ENCODE measurements around the gene TMEM115. TPM values are rescaled to one million over a fixed set of nuclear protein-coding genes. Genes with fewer than 3 reads are reported as not detected.
A peak's percentile ranks its signal among the peaks of the same experiment; 100 is the strongest.

Gene TMEM115
- total RNA-seq, 1 donor from 2014 or later: 40.1 TPM

DNA sequence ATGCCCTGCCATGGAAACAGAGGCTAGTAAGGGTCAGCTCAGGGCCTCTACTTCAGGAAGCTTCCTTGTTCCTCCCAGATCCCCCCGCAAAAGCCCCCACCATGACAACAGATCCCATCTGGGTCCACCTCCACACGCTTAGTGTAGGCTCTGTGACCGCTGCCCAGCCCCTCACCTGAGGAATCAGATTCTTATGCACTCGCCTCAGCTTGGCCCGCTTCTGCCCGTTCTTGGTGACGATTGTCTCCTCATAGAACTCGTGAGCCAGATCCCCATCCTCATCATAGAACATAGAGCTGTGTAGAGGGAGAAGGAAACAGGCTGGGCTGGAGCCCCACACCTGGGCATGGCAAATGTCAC is 33.2 kb downstream of the TMEM115 start:
- intact Hi-C loops (cut with DNase I): no loop called here
- TF ChIP-seq, protein P1, sequence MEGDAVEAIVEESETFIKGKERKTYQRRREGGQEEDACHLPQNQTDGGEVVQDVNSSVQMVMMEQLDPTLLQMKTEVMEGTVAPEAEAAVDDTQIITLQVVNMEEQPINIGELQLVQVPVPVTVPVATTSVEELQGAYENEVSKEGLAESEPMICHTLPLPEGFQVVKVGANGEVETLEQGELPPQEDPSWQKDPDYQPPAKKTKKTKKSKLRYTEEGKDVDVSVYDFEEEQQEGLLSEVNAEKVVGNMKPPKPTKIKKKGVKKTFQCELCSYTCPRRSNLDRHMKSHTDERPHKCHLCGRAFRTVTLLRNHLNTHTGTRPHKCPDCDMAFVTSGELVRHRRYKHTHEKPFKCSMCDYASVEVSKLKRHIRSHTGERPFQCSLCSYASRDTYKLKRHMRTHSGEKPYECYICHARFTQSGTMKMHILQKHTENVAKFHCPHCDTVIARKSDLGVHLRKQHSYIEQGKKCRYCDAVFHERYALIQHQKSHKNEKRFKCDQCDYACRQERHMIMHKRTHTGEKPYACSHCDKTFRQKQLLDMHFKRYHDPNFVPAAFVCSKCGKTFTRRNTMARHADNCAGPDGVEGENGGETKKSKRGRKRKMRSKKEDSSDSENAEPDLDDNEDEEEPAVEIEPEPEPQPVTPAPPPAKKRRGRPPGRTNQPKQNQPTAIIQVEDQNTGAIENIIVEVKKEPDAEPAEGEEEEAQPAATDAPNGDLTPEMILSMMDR (IDR thresholded peaks at IDR 0.05): no peak
- Histone ChIP-seq H3K4me1 (peaks cover 43% of the 10 kb centered on the region), H3K27ac (no peak overlapping the region), H3K4me3 (no peak overlapping the region), H3K36me3 (peaks cover 35% of the 10 kb centered on the region), H3K27me3 (no peaks in the 10 kb centered on the region), H3K9me3 (no peaks in the 10 kb centered on the region)
- DNase-seq: no peak
- ATAC-seq: no peak

DNA sequence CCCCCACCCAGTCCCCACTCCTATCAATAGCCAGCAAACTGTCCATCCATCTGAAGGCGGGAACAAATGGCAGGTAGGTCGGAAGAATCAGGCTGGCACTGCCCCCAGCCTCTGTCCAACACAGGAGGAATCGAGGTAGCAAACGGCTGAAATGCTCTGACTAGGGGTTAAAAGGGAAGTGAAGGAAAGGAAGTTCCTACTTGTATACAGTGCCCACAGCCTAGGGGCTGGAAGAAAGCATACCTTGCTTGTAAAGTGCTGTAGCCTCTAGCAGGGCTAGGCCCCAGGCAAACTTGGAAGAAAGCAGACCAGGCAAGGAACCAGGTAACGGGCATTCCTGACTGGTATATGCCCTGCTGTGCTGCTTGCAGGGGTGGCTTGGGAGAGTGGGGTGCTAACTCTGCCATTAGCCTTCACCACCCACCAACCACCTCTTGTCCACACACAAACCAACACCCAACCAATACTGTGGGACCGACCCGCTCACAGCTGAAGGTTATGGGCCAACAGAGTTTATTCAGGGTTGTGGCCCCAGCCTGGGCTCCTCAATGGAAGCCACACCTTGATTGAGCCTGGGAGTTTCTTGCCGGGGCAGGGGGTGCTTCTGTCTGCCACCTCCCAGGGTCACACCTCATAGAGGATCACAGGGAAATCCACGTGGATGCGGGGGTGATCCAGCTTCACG is 33.7 kb downstream of the TMEM115 start:
- H3K27ac ChIP-seq: no peak overlapping the region
- TF ChIP-seq, protein P1 (IDR thresholded peaks at IDR 0.05): no peak
- H3K9me3 ChIP-seq: no peaks in the 10 kb centered on the region
- H3K36me3 ChIP-seq: peaks cover 30% of the 10 kb centered on the region
- intact Hi-C loops (cut with DNase I): no loop called here
- peaks cover 43% of the 10 kb centered on the region for H3K4me1 ChIP-seq
- no peak for ATAC-seq
- DNase-seq: no peak
- H3K4me3 ChIP-seq: no peak overlapping the region
- no peaks in the 10 kb centered on the region for H3K27me3 ChIP-seq

DNA sequence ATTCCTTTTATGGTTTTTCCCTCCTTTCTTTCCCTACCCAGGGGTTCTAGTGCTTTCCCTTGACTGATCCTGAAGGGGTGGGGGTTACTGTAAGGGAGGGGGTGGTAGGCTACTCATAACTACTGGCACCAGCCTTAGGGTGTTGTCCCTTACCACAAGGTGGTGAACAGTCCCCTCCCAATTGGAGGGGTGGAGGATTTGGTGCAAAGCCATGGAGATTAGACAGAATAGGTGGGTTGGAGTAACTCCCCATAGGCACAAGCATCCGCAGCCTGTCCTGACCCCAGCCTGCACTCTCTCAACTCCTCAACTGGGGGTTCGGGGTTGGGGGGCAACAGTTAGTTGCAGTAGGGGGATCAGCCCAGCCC is 34.2 kb downstream of the TMEM115 start:
- Histone ChIP-seq H3K4me3 (no peak overlapping the region), H3K36me3 (peaks cover 24% of the 10 kb centered on the region), H3K9me3 (no peaks in the 10 kb centered on the region), H3K4me1 (peaks cover 48% of the 10 kb centered on the region), H3K27me3 (no peaks in the 10 kb centered on the region), H3K27ac (peak overlapping the region; percentile 98)
- DNase-seq (no peak), ATAC-seq (no peak)
- intact Hi-C loops (cut with DNase I): no loop called here
- TF ChIP-seq, protein P1 (IDR thresholded peaks at IDR 0.05): no peak

DNA sequence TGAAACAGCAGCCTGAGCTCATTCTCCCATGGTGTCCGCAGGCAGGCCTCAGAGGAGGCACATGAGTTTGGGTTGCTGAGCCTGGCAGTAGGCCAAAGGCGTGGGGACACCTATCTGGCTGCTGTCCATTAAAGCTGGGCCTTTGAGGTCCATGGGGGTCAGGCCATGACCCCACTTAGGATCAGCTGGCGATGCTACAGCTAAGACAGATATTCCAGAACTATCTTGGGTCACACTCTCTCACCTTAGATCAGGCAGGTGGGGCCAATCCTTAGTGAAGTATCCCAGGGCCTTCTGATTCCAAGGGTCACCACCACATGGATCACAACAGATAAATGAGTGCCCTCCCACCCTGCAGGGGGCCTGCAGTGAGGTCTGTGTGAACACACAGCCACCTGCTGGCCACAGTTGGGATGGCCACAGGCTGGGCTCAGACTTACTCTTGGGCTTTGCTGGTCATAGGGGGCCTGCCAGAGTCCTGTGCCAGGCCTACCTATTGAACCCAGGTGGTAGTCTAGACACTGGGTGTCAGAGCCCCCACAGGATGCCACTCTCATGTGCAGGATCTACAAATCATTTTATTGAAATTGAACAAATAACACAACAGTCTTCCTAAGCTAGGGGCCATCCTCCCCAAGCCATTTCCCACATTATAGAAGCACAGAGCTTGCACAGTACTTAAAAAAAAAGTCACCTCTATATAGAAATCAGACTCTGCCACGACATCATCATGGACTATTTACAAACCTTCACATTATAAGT is 34.8 kb downstream of the TMEM115 start:
- intact Hi-C loops (cut with DNase I): no loop called here
- Histone ChIP-seq H3K36me3 (peaks cover 20% of the 10 kb centered on the region), H3K27me3 (no peaks in the 10 kb centered on the region), H3K9me3 (no peaks in the 10 kb centered on the region), H3K4me1 (peaks cover 54% of the 10 kb centered on the region), H3K27ac (peak overlapping the region; percentile 98), H3K4me3 (peak overlapping the region; percentile 2)
- peak; percentile 86 for DNase-seq
- peak; percentile 17 for ATAC-seq
- TF ChIP-seq, protein P1 (IDR thresholded peaks at IDR 0.05): peak; percentile 90

DNA sequence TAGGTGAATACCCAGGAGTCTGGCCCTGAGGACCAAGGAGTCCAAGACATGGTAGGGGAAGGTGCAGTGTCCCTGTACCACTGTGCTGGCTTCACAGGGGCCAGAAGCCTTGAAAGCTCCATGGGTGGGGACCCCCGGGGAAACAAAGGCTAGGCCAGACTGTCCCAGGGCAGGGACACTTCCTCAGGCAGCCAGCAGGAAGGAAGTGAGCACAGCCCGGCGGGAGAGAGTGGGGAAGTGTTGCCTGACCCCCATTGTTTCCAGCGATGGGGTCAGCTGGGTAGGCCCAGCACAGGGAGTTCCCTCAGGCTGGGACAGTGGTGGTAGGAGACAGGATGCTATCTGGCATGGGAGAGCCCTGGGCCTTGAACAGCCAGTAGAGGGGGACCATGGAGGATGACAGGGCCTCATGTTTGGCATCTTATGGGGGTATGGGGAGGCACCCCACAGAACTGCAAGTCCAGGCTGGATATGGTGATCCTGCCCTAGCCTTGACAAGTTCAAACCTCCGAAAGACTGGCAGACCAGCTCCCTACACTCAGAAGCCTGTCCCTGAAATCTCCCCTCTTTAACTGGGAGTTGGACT is 35.6 kb downstream of the TMEM115 start:
- Histone ChIP-seq H3K9me3 (no peaks in the 10 kb centered on the region), H3K27ac (peak overlapping the region; percentile 98), H3K4me3 (peak overlapping the region; percentile 11), H3K4me1 (peaks cover 60% of the 10 kb centered on the region), H3K27me3 (no peaks in the 10 kb centered on the region), H3K36me3 (peaks cover 20% of the 10 kb centered on the region)
- intact Hi-C loops (cut with DNase I): no loop called here
- peak; percentile 69 for DNase-seq
- TF ChIP-seq, protein P1 (IDR thresholded peaks at IDR 0.05): no peak
- peak; percentile 1 for ATAC-seq
